ENCODE data around the gene MAGI1.

DNA sequence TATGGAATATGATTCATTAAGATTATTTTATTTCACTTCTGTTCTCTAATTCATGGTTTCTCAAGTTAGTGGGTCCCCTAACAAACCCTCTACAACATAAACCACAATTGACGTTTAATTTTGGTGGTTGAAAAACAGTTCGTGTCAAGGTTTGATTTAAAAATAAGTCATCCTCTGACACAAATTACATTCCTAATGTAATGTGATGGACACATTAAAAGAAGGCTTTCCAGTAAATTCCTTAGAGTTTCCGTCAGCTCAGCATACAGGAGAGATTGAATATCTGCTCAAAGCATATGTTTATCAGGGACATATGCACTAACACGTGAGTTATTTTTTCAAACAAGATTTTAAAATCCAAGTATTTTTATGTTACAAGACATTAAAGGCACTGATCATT is 724.4 kb downstream of the MAGI1 start:
- TF ChIP-seq TARDBP (IDR thresholded peaks at IDR 0.05) = no peak
- TF ChIP-seq L3MBTL2 (conservative IDR thresholded peaks at IDR 0.05) = no peak

Measured in HEK293T (cell line).